HG03571 (cell line): ENCODE results near the gene NELFB.

Source experiments
- ATAC-seq: cut with Tn5 transposase; IDR thresholded peaks from one replicate; pipeline ENCODE4 v1.9.1; 2021; ENCODE audit not compliant: unreplicated experiment

NELFB gene

DNA sequence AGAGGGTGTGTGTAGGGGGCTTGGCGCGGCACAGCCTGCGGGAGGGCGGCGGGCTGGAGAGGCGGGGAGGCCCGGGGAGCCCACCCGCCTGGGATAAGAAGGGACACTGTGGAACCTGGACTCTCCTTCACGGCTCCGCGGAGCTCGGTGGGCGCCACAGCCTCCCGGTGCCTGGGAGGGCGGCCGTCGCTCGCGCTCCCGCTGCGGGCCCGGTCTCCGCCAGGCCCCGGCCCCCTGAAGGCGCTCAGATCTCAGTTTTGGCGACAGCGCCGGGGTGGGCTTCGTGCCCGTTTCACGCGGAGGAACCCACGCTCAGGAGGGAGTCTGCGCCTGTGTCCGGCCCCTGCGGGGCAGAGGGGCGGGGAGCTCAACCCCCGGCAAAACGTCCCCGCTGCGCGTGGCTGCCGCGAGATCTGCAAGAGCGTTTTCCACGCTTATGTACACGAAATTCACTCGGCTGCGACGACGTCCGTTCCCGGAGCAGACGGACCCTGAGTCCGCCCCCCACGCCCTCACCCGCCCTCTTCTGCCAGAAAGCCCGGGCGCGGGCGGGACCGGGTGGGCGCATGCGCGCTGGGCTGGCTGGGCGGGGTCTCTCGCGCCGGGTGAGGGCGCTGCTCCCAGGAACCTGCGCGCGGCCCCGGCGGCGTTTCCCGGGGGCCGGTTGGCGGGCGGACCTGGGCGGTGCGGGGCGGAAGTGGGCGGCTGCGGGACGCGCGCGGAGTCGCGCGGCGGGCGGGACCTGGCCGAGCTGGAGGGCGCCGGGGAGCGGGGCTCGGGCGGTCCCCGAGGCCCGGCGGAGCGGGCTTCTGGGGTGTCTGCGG is at the start of gene NELFB:
NELFB (plus strand) TSS at position 704 of the 824 bp plus-strand sequence.
- peak; percentile 72 for ATAC-seq

- no peak for ATAC-seq
Measured at GRCh38 chr9:137206602-137207001, 48.5 kb upstream of the NELFB start.

DNA sequence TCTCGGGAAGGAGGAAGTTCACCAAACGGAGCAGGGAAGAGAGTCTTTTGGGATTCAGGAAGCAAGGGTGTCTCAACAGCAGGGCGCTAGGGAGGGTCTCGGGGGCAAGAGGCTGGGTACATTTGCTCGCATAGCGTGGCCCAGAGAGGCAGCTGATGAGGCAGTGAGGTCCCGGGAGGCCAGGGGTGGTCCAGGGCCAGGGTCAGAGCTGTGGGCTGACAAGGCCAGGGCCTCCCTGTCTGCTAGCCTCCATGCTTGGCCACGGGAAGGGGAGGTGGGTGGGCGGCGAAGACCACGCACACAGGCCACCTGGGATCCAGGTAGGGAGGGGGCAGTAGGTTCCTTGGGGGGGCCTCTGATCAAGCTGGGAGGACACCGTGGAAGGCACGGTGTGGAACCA is 43.6 kb upstream of the NELFB start:
- no peak for ATAC-seq

DNA sequence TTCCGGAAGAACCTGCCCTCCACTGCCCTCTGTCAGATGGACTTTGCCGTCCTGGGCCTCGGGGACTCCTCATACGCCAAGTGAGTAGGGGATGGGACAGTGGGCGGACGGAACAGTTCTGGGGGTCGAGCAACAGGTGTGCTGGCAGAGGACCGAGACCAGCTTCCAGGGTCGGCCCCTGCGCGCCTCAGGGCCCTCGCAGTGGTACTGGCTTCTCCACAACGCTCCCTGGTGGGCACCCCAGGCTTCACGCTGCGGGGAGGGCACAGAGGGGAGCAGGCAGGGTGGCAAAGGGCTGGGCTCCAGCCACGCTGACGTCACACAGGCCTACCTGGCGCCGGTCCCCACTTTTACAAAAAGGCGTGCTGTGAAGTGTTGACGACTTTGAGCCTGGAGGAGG is 42.6 kb upstream of the NELFB start:
- ATAC-seq, result no peak

DNA sequence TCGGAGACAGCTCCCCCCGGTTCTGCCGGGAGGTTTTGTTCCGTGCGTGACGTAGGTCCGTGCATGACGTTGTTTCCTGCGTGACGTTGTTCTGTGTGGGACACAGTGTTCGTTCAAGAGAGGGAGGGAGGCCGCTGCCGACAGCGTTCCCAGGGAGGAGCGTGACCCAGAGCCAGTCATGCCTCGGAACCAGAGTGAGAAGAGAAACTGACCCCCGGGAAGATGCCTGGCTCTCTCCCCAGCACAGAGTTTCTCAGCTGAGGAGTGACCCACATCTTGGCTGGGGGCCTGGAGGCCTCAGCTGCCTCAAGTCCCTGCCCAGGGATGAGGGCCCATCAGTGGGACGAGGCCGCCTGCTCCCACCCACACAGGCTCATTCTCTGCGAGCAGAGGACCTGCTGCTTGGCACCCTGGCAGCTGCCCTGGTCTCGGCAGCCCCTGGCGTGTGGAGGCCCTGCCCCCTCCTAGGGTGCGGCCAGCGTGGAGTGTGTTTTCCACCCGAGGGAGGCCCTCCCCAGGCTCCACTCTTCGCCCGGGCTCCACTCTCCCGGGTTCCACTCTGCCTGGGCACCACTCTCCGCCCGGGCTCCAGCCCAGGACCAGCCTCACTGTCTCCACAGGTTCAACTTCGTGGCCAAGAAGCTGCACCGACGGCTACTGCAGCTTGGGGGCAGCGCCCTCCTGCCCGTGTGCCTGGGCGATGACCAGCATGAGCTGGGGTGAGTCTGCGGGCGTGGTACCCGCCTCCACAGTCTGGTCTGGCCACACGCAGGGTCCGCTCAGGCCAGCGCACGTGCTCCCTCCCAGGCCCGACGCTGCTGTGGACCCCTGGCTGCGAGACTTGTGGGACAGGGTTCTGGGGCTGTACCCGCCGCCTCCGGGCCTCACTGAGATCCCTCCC is 41.7 kb upstream of the NELFB start:
- no peak for ATAC-seq

DNA sequence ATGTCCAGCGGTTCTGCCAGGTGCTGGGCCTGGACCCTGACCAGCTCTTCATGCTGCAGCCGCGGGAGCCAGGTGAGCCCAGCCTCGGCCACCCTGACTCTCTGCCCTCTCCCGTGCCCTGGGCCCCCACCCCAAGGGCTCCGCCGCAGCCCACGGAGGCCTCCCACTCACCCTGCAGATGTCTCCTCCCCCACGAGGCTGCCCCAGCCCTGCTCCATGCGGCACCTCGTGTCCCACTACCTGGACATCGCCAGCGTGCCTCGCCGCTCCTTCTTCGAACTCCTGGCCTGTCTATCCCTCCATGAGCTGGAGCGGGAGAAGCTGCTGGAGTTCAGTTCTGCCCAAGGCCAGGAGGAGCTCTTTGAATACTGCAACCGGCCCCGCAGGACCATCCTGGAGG is 40.5 kb upstream of the NELFB start:
- no peak for ATAC-seq

- ATAC-seq, result no peak
Measured at GRCh38 chr9:137215196-137215986, 39.7 kb upstream of the NELFB start.

DNA sequence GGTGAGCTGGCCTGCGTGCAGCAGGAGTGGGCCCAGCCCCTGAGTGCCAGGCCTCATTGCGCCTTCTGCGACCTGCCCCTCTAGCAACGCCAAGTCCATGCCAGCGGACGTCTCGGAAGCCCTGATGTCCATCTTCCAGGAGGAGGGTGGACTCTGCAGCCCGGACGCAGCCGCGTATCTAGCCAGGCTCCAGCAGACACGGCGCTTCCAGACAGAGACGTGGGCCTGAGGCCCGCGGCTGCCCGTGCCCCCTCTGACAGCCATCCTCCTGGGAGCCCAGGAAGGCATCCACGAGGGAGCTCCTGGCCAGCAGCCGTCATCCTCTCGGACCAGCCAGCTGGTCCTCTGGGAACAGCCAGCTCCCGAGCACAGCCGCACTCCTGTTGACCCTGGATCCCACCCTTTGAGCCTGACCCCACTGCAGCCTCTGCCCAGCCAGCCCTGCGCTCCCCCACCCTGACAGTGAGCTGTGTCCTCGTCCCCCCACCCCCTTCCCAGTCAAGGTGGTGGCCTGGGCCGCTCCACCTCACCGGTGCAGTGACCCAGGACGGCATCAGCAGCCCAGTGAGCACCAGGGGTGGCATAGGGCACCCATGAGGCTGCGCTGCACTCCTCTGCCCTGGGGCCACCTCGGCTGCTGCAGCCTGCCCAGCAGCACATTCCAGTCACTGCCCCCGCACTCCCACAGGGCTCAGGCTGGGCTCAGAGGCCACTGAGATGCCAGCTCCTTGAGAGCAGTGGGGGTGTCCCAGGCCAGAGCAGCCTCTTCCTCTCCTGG is 38.8 kb upstream of the NELFB start:
- no peak for ATAC-seq

DNA sequence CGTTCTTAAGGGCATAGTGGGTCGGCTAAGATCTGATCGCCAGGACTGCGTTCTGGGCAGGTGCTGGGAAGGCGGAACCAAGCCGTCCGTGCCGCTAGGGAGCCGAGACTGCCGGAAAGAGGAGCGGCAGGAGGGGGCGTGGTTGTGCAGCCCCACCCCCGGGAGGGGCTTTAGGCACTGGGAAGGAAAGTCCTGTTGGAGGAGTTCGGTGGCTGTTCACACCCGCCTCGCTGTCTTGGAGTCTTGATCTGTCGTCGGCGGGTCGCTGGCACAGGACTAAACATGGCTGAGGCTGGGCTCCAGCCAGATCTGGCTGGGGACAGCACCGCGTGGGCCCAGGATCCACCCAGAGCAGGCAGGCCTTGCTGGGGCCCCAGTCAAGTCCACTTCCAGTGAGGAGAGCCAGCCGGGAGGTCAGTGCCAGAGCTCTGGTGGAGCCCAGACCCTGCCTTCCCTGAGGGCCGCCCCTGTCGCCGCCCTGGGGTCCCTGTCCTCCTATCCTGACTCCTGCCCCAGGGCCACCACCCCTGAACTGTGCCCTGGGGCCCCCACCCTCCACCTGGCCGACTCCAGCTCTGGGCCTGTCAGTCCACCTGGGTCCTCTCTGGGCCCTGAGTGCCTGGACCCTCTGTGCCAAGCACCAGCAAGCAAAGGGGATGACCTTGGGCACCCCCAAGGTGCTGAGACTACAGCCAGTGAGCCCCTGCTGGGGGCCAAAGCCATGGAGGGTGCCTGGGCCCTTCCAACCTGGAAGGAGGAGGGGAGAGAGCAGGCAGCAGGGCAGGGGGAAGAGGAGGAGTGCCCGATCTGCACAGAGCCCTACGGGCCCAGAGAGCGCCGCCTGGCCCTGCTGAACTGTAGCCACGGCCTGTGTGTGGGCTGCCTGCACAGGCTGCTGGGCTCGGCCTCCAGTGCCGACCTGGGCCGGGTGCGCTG is 37.6 kb upstream of the NELFB start:
- no peak for ATAC-seq

GRCh38 chr9:137218212-137218753 is 36.8 kb upstream of the NELFB start:
- ATAC-seq, result no peak

DNA sequence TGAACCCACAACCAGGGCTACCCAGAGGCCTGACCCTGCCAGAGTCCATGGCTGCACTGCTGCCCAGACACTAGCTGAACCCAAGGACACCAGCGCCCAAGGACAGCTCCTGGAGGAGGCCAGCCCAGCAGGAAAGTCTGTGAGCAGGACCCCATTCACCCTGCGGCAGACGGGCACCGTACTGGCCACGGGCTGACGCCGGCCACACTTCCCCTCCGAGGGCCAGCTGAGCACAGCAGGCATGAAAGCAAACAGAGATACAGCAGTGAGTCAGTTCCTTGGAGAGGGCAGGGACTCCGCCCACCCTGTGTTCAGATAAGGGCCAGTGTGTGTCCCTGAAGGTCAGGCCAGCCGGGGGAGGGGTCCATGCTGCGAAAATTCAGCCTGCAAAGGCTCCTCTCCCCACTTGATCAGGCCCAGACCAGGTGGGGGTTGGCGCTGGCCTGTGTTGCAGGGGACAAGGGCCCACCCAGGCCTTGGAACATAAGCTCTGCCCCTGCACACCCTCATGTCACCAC is 36.3 kb upstream of the NELFB start:
- ATAC-seq, result no peak

DNA sequence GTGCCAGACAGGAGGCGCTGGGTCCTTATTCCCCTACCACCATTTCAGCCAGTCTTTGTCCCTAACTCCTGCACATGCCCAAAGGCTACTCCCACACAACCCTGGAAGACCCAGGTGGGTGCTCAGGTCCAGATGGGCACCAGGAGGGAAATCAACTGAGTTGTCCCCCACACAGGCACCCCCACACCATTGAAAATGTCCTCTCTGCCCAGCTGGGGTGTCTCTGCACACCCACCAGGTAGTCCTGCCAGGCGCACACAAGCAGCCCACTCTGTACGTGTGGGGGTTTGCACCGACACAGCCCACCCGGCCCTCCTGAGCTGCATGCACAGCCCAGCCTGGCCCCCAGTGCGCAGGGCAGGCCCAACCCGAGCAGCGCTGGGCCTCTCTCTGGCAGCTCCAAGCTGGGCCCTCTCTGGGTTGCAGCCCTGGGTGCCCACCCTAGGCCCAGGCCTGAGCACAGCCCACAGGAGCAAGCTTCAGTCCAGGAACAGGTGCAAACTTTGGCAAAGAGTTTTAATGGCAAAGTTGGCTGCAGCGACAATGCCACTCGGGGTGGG is 35.3 kb upstream of the NELFB start:
- ATAC-seq, result no peak

- ATAC-seq, result no peak
Measured at GRCh38 chr9:137220317-137221094, 34.6 kb upstream of the NELFB start.

DNA sequence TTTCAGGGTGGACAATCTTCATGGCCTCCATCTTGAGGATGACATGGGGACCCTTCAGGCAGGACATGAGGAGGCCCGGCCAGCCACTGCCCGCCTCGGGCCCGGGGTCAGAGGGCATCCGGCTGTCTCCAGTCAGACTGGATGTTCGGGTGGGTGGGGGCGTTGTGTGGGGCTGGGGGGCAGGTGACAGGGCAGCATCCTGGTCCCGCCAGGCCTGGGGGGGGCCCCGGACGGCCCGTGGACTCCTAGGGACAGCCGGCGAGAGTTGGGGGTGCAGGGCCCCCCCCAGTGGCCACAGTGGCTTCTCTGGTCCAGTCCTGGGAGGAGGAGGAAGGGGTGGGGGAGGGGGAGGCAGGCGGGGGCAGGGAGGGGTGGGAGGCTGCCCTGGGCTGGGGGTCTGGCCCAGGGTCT is 34.0 kb upstream of the NELFB start:
- ATAC-seq, result no peak

- ATAC-seq, result no peak
Measured at GRCh38 chr9:137221506-137222111, 33.5 kb upstream of the NELFB start.

GRCh38 chr9:137222190-137223077 is 32.7 kb upstream of the NELFB start, which contains the start of gene RNF208:
RNF208 (minus strand) TSS chr9:137222240; CDS start chr9:137221212, 1,028 bp downstream.
- ATAC-seq, result no peak
